NOMO-1 treated with DMSO at 0.1 percent for 48 hours (cell line): ENCODE results near the gene FAM111B.

Experiments
- DNase-seq: peaks from one replicate; lab custom pipeline; 2025; ENCODE audit not compliant: unreplicated experiment; lab: John Stamatoyannopoulos, UW

Gene FAM111B

DNA sequence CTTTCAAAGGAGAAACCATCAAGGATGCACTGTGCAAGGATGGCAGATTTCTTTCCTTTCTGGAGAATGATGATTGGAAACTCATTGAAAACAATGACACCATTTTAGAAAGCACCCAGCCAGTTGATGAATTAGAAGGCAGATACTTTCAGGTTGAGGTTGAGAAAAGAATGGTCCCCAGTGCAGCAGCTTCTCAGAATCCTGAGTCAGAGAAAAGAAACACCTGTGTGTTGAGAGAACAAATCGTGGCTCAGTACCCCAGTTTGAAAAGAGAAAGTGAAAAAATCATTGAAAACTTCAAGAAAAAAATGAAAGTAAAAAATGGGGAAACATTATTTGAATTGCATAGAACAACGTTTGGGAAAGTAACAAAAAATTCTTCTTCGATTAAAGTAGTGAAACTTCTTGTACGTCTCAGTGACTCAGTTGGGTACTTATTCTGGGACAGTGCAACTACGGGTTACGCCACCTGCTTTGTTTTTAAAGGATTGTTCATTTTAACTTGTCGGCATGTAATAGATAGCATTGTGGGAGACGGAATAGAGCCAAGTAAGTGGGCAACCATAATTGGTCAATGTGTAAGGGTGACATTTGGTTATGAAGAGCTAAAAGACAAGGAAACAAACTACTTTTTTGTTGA, 45.4 kb downstream of the FAM111B start:
- DNase-seq: no peak

DNA sequence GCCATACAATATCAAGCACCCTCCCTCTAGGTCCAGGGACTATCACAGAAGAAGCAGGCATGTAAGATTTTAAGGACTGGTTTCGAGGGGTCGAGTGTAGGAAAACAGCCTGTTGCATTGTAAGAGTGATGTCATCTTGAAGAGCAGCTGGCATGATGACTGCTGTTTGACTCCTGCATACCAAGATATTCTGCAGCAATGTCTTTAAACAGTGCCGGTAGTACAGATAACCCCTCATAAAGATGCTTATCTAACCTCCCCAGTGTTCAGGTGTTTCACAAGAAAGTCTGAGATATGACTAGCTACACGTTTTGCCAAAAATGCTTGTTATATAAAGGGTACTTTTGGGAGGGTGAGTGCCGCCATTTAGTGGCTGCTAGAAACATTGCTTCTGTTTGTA, 47.6 kb downstream of the FAM111B start:
- DNase-seq: no peak

DNA sequence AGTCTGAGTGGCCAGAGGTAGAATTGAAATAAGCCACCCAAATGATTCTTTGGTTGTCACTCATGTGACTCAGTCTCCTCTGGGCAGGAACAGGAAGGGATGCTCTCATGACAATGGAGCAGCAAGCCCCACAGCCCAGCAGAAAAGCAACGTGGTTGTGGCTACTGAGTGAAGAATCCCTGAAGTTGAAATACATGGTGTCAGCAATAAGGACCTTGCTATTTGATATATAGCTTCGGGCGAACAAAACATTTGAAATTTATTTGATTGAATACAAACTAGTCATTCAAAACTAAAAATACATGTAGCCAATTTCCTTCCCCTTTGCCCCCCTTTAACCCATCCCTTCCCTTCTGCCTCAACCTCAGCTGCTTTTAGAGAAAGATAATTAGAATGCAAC, 50.4 kb downstream of the FAM111B start:
- no peak for DNase-seq

DNA sequence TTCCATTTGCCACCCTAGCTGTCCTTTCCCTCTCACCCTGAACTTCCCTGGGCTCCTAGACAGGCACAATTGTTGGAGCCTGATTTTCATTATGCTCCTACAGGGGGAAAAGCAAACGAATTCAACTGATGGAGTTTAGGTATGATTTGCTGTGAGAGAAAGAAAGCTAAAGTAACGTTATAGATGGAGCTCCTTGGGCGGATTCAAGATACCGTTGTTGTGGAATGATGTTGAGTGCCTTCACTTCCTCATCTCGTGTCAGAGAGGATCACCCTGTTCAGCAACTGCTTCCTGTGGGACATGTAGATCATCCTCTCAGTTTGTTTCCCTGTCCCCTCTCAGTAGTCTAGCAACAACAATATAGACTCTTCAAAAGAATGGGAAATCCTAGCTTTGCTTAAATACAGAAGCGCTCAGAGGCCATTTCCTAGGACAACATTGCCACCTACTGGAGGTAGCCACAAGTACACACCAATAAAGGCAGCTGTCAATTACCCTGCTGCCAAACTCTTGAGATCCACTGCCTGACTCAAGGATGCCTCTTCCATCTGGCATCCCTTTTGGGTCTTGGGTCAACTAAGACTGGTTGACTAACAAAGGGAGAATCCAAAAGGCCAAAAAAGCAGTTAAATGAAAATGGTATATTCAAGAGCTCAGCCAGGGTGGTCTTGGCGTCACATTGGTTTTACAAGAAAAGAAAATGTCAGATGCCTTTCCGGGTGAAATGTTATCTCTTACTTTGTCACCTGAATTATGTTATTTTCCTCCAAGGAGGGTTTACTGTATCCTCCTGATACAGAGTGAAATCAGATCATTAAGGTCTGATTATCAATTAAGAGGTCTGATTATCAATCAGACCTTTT, 51.4 kb downstream of the FAM111B start:
- peak; percentile 79 for DNase-seq

DNA sequence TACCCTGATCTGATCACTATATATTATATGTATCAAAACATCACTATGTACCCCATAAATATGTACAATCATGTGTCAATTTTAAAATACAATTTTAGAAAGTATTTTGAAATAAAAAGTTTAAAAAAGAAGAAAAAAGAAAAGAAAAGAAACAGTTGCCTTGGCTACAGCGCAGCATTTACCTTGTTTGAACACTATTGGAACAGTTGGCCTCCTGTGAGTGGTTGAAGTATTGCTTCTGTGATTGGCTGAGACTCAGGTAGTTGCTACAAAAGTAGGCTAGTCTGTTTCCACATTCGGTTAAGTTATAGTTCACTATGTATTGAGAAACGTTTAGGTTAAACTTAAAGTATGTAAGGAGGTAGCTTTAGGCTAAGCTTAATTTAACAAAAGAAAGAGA, 57.0 kb downstream of the FAM111B start:
- no peak for DNase-seq

DNA sequence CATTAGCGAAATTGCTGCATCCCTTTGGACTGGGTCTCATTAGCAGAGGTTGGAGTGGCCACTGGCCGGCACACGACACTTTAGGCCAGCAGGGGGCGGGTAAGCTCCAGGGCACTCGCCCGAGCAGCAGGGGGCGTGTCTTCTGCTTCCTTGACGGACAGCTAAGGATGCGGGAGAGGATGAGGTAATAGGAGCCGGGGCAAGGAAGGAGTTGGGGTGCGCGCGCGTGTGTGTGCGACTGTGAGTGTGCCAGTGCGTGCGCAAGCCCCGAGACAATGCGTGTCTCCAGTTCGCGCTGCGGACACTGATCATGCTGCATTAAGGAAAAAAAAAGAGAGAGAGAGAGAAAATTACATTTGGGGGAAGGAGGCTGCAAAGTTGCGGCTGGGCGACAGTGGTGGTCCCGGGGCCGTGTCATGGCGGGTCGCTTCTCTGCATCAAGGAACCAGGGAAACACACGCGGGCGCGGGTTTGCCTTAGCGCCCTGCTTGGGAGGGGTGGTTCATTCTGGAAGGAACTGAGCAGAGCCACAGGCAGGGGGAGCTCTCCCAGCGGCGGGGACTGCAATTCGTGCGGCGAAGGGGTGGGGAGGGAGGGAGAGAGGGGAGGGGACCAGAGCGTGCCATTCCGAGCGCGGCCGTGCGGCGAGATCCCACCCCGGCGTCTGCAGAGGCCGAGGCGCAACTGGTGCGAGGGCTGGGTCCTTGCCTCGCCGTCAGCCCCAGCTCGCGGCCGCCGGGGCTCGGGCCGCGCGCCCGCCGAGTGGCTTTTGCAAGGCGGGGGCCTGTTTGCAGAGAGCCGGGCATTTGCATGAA, 64.7 kb downstream of the FAM111B start, which contains the start of gene DTX4:
DTX4 (plus strand) TSS at position 625 of the 815 bp plus-strand sequence. CDS start 464 bp downstream, outside the sequence.
- DNase-seq: peak; percentile 85

DNA sequence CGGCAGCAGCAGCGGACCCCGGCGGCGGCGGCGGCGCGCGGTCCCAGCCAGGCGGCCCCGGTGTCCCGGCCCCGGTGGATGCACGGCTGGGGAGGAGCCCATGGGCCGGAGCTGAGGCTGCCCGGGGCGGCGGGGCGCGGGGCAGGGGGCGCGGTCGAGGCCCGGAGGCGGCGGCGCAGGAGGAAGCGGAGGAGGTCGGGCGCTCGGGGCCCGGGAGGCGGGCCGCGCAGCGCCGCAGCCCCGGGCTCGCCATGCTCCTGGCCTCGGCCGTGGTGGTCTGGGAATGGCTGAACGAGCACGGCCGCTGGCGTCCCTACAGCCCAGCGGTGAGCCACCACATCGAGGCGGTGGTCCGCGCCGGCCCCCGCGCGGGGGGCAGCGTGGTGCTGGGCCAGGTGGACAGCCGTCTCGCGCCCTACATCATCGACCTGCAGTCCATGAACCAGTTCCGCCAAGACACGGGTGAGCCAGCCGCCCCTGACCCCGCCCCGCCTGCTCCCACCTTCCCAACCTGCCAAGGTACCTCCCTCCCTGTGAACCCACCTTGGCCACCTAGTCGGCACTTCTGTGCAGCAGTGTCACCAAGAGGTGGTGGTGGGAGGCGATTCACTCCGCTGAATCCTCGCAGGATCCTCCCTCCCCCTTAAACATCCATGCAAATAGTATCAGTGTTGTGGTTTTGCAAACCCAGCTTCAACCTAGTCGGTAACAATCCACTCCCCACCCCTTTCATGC, 65.5 kb downstream of the FAM111B start:
- no peak for DNase-seq

DNA sequence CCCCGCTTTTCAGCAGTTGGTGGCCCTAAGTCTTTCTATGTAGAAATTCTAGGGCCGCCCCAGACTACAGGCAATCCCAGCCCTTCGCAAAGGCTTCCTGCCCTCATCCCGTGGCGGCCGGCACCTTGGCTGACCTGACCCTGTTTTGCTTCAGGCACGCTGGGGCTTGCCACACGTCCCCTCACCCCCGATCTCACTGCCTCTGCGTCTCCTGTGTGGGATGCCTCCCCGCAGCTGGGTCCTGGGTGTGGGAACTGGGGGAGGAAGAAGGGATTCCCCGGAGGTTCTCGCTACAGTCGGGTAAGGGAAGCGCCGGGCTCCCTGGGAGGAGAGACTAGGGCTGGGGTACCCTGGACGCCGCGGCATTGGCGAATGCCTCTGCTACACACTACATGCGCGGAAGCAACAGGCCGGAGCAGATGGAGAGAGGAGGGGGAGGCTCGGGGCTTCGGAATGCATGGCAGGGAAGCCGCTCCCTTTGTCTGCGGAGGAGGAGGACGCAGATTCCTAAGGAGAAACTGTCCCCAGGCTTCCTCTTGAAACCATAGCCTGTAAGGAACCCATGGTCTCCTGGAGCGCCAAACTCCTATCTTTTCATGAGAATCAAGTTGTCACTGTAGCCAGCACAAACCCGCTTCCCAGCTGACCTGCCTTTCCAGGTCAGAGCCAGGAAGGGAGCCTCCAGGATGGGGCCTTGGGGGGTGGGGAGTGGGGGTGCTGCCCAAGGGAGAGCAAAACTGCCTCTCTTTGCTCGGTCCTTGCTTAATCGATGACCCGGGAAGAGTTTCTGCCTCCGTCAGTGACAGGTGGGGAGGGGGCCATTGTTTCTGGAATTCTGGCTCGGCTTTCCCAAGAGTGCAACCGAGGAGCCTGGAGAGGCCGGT, 66.3 kb downstream of the FAM111B start:
- DNase-seq: no peak

DNA sequence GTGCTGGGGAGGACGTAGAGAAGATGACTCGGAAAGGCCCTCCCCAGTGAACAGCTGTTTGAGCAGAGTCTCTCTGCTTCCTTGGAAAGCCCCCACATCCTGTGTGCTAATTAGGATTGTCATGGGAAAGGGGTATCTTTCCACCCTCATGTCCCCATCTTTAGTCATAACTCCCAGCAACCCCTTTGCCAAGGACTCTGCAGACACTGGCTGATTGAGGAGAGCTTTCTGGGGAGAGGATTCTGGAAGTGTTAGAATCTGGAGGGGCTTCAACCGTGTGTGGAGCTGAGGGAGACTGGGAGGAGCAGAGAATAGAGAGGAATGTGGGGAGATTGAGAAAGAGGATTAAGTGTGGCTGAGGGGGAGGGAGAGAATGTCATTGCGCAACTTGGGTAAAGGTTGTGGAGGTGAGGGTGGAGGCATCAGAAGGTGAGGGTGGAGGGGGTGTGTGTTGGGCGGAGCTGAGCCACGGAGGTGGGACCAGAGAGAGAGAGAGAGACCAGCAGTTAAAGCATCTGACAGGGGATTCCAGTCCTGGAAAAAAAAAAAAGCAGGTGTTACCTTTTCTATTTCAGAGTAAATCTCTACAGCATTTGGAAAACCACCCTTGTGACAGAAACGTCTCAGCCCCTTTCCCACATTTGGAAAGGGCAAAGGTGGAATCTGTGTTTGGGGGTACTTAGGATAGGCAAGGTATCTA, 67.1 kb downstream of the FAM111B start:
- no peak for DNase-seq

DNA sequence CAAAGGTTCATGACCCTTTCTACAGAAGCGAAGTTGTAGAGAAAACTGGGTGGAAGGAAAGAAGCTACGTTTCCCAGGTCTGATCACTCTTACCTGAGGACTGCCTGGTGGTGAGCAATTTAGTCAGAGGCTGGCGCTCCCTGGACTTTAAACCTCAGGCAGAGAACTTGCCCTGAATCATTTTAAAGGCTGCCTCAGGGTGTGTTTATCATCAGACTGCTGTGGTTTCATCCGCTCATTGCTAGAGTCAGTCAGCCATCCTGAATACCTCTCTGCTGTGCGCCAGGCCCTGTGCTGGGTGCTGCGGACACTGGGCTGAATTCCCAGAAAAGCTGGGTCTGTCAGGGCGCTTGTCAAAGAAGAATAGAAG, 67.6 kb downstream of the FAM111B start:
- DNase-seq: no peak

DNA sequence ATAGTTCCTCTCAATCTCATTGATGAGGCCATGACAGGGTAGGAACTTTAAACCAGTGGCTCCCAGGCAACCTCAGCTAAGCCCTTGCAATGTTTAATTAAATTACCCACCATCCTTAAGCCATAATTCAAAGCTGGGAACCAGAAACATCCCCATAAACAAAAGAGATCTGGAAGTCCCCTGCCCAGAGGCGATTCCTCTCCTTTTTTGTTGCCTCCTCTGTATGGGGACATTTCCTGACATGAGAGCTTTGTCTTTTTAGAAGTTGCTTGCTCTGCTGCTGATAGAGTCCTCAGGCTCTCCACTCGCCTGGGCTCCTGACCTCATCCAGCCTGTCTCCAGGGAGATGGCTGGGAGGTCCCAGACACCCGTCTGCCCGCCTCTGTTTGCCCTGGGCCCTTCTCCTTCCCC, 68.1 kb downstream of the FAM111B start:
- DNase-seq: no peak

DNA sequence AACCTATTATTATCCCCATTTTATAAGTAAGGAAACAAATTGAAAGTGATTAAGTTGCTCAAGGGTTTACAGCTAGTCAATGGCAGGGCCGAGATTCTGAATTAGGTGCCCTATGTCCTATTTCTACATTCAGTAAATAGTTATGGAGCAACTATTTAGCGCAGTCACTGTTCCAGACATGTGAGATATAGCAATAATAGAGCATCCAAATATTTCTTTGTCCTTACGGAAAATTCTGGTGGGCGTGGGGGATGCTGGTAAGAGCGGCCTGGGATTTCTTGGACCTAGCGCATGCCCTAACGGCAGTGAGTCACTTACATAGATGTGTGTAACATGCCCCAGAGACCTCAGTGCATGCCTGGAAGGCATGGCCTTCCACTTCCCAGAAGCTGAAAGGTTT, 69.3 kb downstream of the FAM111B start:
- DNase-seq: no peak
